AG10803 (cell line): ENCODE data around the gene HSPA5.

Source experiments
- DNase-seq: peaks from one replicate; pipeline ENCODE4 v3.0.0; 2010; ENCODE audit warnings: low read depth
- H3K4me3 ChIP-seq: 2 replicates; pipeline ENCODE4 v1.5.1; 2011; ENCODE audit warnings: mild to moderate bottlenecking, low read length, control low read depth
- CTCF ChIP-seq: conservative IDR thresholded peaks from 2 replicates; pipeline ENCODE4 v1.5.1; 2011; ENCODE audit warnings: mild to moderate bottlenecking, low read length, control low read depth, inconsistent platforms

Gene HSPA5

GRCh38 chr9:125258832-125259534, 17.8 kb upstream of the HSPA5 start:
- DNase-seq: no peak

GRCh38 chr9:125258160-125258785, 17.1 kb upstream of the HSPA5 start:
- H3K4me3 ChIP-seq: no peak overlapping the region
- no peak for DNase-seq
- no peak for TF ChIP-seq CTCF

More at GRCh38 chr9:125258832-125259534, 17.8 kb upstream of the HSPA5 start:
- no peak for TF ChIP-seq CTCF
- H3K4me3 ChIP-seq: no peak overlapping the region

- peak; percentile 33 for TF ChIP-seq CTCF
- no peak for DNase-seq
- H3K4me3 ChIP-seq: no peak overlapping the region
These were observed 14.7 kb upstream of the HSPA5 start for GRCh38 chr9:125255781-125256391.

GRCh38 chr9:125254231-125254630, 13.1 kb upstream of the HSPA5 start:
- no peak for DNase-seq
- H3K4me3 ChIP-seq: no peak overlapping the region
- no peak for TF ChIP-seq CTCF

- no peak for DNase-seq
- no peak overlapping the region for H3K4me3 ChIP-seq
- no peak for TF ChIP-seq CTCF
These were observed 5.1 kb upstream of the HSPA5 start for GRCh38 chr9:125246261-125246667.

- no peak overlapping the region for H3K4me3 ChIP-seq
- no peak for TF ChIP-seq CTCF
- no peak for DNase-seq
These were observed 2.7 kb upstream of the HSPA5 start for GRCh38 chr9:125243792-125244260.
